ENCODE data around the gene GRK6.

GRCh38 chr5:177397875-177398390 is 28.5 kb upstream of the GRK6 start:
- TF ChIP-seq POLR2AphosphoS5 (IDR thresholded peaks at IDR 0.05) (no peak), RAD21 (conservative IDR thresholded peaks at IDR 0.05) (no peak), CTCF (IDR thresholded peaks at IDR 0.05; ENCODE audit: poor library complexity, severe bottlenecking) (no peak), EP300 (conservative IDR thresholded peaks at IDR 0.05; ENCODE audit: poor library complexity, severe bottlenecking) (no peak), MXI1 (conservative IDR thresholded peaks at IDR 0.05; ENCODE audit: poor library complexity, severe bottlenecking) (no peak)

All from neural cell (in vitro differentiated cells).